NT2/D1 (cell line): ENCODE data around the gene LRRC45.

Source experiments
- YY1 ChIP-seq: IDR thresholded peaks from 2 replicates; pipeline ENCODE4 v1.6.1; 2011; ENCODE audit not compliant: insufficient read length, insufficient read depth
- ZNF274 ChIP-seq: IDR thresholded peaks from 2 replicates; pipeline ENCODE4 v1.6.1; 2011; ENCODE audit warnings: mild to moderate bottlenecking, low read depth, low read length

DNA sequence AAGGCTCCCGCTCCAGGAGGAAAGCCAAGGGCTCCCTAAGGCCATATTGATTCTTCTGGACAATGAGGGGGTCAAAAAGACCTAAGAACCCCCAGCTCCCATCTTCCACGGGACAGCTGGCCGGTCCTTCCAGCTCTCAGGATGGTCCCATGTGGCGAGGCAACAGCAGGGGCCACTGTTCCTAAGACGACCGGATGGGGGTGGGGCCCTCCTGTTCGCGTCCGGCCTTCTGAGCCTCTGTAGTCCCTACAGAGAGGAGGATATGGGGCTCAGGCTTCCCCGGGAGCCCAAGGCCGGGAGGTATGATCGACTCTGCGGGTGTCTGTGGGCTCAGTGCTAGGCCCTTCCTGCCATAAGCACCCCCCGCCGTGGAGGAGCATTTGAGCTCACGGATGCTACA is 20.4 kb downstream of the LRRC45 start:
- TF ChIP-seq ZNF274 (no peak), YY1 (no peak)
